GM19452 (cell line): ENCODE data around the gene IQGAP3.
"Not testable (repeated sequence)": the region's sequence is repeated elsewhere in the genome, so short reads cannot be mapped to it uniquely, and the experiment has no call there.

Source experiments
- ATAC-seq: cut with Tn5 transposase; IDR thresholded peaks from one replicate; pipeline ENCODE4 v1.9.1; 2021; ENCODE audit not compliant: unreplicated experiment

IQGAP3 gene

GRCh38 chr1:156595016-156595415 is 22.7 kb upstream of the IQGAP3 start:
- no peak for ATAC-seq

- ATAC-seq = no peak
Observed at GRCh38 chr1:156594190-156594589, 21.8 kb upstream of the IQGAP3 start.

GRCh38 chr1:156593661-156593989 is 21.3 kb upstream of the IQGAP3 start:
- ATAC-seq = no peak

GRCh38 chr1:156592910-156593660 is 20.7 kb upstream of the IQGAP3 start:
- no peak for ATAC-seq

- no peak for ATAC-seq
Observed at GRCh38 chr1:156592158-156592909, 20.0 kb upstream of the IQGAP3 start.

GRCh38 chr1:156591432-156592157 is 19.2 kb upstream of the IQGAP3 start, which contains the start of gene NAXE:
Gene NAXE (plus strand): TSS chr1:156591776. CDS start chr1:156591805, 29 bp downstream.
- ATAC-seq = peak; percentile 87

- ATAC-seq = no peak
Observed at GRCh38 chr1:156591181-156591431, 18.7 kb upstream of the IQGAP3 start.

- no peak for ATAC-seq
Observed at GRCh38 chr1:156590326-156591180, 18.2 kb upstream of the IQGAP3 start.

GRCh38 chr1:156589546-156589945 is 17.2 kb upstream of the IQGAP3 start:
- ATAC-seq = no peak

- ATAC-seq = not testable (repeated sequence)
Observed at GRCh38 chr1:156587927-156588326, 15.6 kb upstream of the IQGAP3 start.

GRCh38 chr1:156586892-156587477 is 14.6 kb upstream of the IQGAP3 start:
- ATAC-seq = no peak

GRCh38 chr1:156586323-156586722 is 14.0 kb upstream of the IQGAP3 start:
- no peak for ATAC-seq

GRCh38 chr1:156584813-156585212 is 12.4 kb upstream of the IQGAP3 start:
- ATAC-seq = no peak

GRCh38 chr1:156583821-156584622 is 11.7 kb upstream of the IQGAP3 start:
- no peak for ATAC-seq

- no peak for ATAC-seq
Observed at GRCh38 chr1:156582388-156583017, 10.1 kb upstream of the IQGAP3 start.

- ATAC-seq = no peak
Observed at GRCh38 chr1:156581661-156582387, 9.5 kb upstream of the IQGAP3 start.

- no peak for ATAC-seq
Observed at GRCh38 chr1:156579472-156579871, 7.1 kb upstream of the IQGAP3 start, which contains the start of gene TTC24. Gene TTC24 (plus strand): TSS chr1:156579723. CDS start chr1:156581365, 1,642 bp downstream.

GRCh38 chr1:156578055-156578454 is 5.7 kb upstream of the IQGAP3 start:
- no peak for ATAC-seq

GRCh38 chr1:156577550-156577949 is 5.2 kb upstream of the IQGAP3 start:
- ATAC-seq = no peak
